ENCODE measurements around the gene IRF2BP1.

- TF ChIP-seq MAX (IDR thresholded peaks at IDR 0.05) (peak; percentile 74), YY1 (IDR thresholded peaks at IDR 0.05) (no peak), RAD21 (IDR thresholded peaks at IDR 0.05) (peak in 1 of 2 donors; percentile 15), RXRA (IDR thresholded peaks at IDR 0.05) (peak; percentile 56 to 79)
- TF ChIP-seq, protein P1, sequence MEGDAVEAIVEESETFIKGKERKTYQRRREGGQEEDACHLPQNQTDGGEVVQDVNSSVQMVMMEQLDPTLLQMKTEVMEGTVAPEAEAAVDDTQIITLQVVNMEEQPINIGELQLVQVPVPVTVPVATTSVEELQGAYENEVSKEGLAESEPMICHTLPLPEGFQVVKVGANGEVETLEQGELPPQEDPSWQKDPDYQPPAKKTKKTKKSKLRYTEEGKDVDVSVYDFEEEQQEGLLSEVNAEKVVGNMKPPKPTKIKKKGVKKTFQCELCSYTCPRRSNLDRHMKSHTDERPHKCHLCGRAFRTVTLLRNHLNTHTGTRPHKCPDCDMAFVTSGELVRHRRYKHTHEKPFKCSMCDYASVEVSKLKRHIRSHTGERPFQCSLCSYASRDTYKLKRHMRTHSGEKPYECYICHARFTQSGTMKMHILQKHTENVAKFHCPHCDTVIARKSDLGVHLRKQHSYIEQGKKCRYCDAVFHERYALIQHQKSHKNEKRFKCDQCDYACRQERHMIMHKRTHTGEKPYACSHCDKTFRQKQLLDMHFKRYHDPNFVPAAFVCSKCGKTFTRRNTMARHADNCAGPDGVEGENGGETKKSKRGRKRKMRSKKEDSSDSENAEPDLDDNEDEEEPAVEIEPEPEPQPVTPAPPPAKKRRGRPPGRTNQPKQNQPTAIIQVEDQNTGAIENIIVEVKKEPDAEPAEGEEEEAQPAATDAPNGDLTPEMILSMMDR (IDR thresholded peaks at IDR 0.05; ENCODE audit: low read depth, low read length, missing input control) = no peak
Observed at GRCh38 chr19:45881909-45882528, 3.9 kb downstream of the IRF2BP1 start.

Measured in liver (tissue), 3 donors.